ENCODE results near the gene PCDH9.

Gene PCDH9

GRCh38 chr13:66377569-66377968 lies 852.6 kb downstream of the PCDH9 start:
- DNase-seq (ENCODE audit: low read depth) = no peak

GRCh38 chr13:66375756-66376155 lies 854.4 kb downstream of the PCDH9 start:
- no peak for DNase-seq (ENCODE audit: low read depth)

- DNase-seq (ENCODE audit: low read depth) = no peak
Measured at GRCh38 chr13:66369666-66370065, 860.5 kb downstream of the PCDH9 start.

GRCh38 chr13:66367356-66367755 lies 862.8 kb downstream of the PCDH9 start:
- DNase-seq (ENCODE audit: low read depth) = no peak

- DNase-seq (ENCODE audit: low read depth) = no peak
Measured at GRCh38 chr13:66365101-66365500, 865.0 kb downstream of the PCDH9 start.

- no peak for DNase-seq (ENCODE audit: low read depth)
Measured at GRCh38 chr13:66364346-66364745, 865.8 kb downstream of the PCDH9 start.

GRCh38 chr13:66362485-66362884 lies 867.7 kb downstream of the PCDH9 start:
- DNase-seq (ENCODE audit: low read depth) = no peak

- DNase-seq (ENCODE audit: low read depth) = no peak
Measured at GRCh38 chr13:66359910-66360552, 870.1 kb downstream of the PCDH9 start.

- DNase-seq (ENCODE audit: low read depth) = no peak
Measured at GRCh38 chr13:66359393-66359792, 870.7 kb downstream of the PCDH9 start.

GRCh38 chr13:66358564-66358963 lies 871.6 kb downstream of the PCDH9 start:
- no peak for DNase-seq (ENCODE audit: low read depth)

GRCh38 chr13:66357463-66357862 lies 872.7 kb downstream of the PCDH9 start:
- no peak for DNase-seq (ENCODE audit: low read depth)

GRCh38 chr13:66354879-66355751 lies 875.0 kb downstream of the PCDH9 start:
- DNase-seq (ENCODE audit: low read depth) = no peak

- no peak for DNase-seq (ENCODE audit: low read depth)
Measured at GRCh38 chr13:66353664-66354063, 876.5 kb downstream of the PCDH9 start.

- DNase-seq (ENCODE audit: low read depth) = no peak
Measured at GRCh38 chr13:66349966-66350365, 880.2 kb downstream of the PCDH9 start.

- no peak for DNase-seq (ENCODE audit: low read depth)
Measured at GRCh38 chr13:66348745-66349690, 881.1 kb downstream of the PCDH9 start.

GRCh38 chr13:66347486-66348117 lies 882.5 kb downstream of the PCDH9 start:
- no peak for DNase-seq (ENCODE audit: low read depth)

- DNase-seq (ENCODE audit: low read depth) = no peak
Measured at GRCh38 chr13:66345971-66346370, 884.2 kb downstream of the PCDH9 start.

- no peak for DNase-seq (ENCODE audit: low read depth)
Measured at GRCh38 chr13:66345518-66345810, 884.7 kb downstream of the PCDH9 start.

- no peak for DNase-seq (ENCODE audit: low read depth)
Measured at GRCh38 chr13:66344805-66345517, 885.2 kb downstream of the PCDH9 start.

GRCh38 chr13:66343224-66343828 lies 886.8 kb downstream of the PCDH9 start:
- DNase-seq (ENCODE audit: low read depth) = no peak

Measured in HS-27A (cell line).